RWPE2 (cell line): Measurements from ENCODE around the gene ANKIB1.

Source experiments
- ATAC-seq: fragments of 200-7000 bp; cut with Tn5 transposase; 3 replicates; pipeline ENCODE4 v1.9.1; 2021; ENCODE audit warnings: low read depth
- DNase-seq: peaks from one replicate; pipeline ENCODE4 v3.0.0-alpha.2; 2020; ENCODE audit warnings: low spot score
- H3K27ac ChIP-seq: fragments of 450-650 bp; 2 replicates; pipeline ENCODE4 v1.5.1; 2017; ENCODE audit warnings: mild to moderate bottlenecking; ENCODE audit not compliant: poor library complexity, severe bottlenecking
- H3K27me3 ChIP-seq: fragments of 250-450 bp; sonication (Bioruptor Pico); 2 replicates; pipeline ENCODE4 v1.5.1; 2021; ENCODE audit warnings: mild to moderate bottlenecking, moderate library complexity; ENCODE audit not compliant: insufficient read depth, poor library complexity, severe bottlenecking
- H3K36me3 ChIP-seq: fragments of 250-450 bp; sonication (Bioruptor Pico); 2 replicates; pipeline ENCODE4 v1.5.1; 2020; ENCODE audit warnings: low read depth, mild to moderate bottlenecking, moderate library complexity
- H3K4me1 ChIP-seq: fragments of 250-450 bp; sonication (Bioruptor Pico); 2 replicates; pipeline ENCODE4 v1.5.1; 2021; ENCODE audit warnings: mild to moderate bottlenecking, moderate library complexity; ENCODE audit not compliant: insufficient read depth, poor library complexity, severe bottlenecking
- H3K4me3 ChIP-seq: fragments of 250-450 bp; sonication (Bioruptor Pico); 2 replicates; pipeline ENCODE4 v1.5.1; 2021; ENCODE audit warnings: mild to moderate bottlenecking, moderate library complexity; ENCODE audit not compliant: severe bottlenecking
- H3K9me3 ChIP-seq: fragments of 250-450 bp; sonication (Bioruptor Pico); 2 replicates; pipeline ENCODE4 v1.5.1; 2021; ENCODE audit warnings: mild to moderate bottlenecking, moderate library complexity; ENCODE audit not compliant: severe bottlenecking
- TF ChIP-seq, protein P1 (sequence below): fragments of 450-650 bp; IDR thresholded peaks from one replicate; pipeline ENCODE4 v1.5.1; 2017; ENCODE audit warnings: mild to moderate bottlenecking, moderate library complexity; ENCODE audit not compliant: poor library complexity, severe bottlenecking

ANKIB1 gene

DNA sequence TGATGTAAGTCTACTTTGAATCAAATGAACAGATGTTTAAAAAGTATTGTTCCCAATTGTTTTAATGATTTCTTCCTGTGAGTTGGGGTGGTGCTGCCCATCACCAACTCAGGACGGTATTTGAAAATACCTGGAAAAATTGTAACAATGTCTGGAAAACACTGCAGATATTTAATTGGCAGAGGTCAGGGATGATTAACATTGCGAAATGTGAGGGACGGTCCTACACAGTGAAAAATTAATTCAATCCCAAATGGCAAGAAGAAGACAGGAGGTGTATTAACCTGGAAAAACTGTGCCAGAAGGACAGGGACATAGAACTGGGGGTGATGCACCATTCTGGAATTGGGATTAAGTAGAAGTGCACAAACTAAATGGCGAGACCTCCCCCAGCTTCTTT lies 29.6 kb downstream of the ANKIB1 start:
- DNase-seq, result no peak
- Histone ChIP-seq H3K27ac (no peak overlapping the region), H3K4me3 (no peak overlapping the region), H3K27me3 (no peaks in the 10 kb centered on the region), H3K4me1 (no peaks in the 10 kb centered on the region), H3K36me3 (no peaks in the 10 kb centered on the region), H3K9me3 (no peaks in the 10 kb centered on the region)
- ATAC-seq, result no peak
- TF ChIP-seq, protein P1, sequence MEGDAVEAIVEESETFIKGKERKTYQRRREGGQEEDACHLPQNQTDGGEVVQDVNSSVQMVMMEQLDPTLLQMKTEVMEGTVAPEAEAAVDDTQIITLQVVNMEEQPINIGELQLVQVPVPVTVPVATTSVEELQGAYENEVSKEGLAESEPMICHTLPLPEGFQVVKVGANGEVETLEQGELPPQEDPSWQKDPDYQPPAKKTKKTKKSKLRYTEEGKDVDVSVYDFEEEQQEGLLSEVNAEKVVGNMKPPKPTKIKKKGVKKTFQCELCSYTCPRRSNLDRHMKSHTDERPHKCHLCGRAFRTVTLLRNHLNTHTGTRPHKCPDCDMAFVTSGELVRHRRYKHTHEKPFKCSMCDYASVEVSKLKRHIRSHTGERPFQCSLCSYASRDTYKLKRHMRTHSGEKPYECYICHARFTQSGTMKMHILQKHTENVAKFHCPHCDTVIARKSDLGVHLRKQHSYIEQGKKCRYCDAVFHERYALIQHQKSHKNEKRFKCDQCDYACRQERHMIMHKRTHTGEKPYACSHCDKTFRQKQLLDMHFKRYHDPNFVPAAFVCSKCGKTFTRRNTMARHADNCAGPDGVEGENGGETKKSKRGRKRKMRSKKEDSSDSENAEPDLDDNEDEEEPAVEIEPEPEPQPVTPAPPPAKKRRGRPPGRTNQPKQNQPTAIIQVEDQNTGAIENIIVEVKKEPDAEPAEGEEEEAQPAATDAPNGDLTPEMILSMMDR, result no peak

DNA sequence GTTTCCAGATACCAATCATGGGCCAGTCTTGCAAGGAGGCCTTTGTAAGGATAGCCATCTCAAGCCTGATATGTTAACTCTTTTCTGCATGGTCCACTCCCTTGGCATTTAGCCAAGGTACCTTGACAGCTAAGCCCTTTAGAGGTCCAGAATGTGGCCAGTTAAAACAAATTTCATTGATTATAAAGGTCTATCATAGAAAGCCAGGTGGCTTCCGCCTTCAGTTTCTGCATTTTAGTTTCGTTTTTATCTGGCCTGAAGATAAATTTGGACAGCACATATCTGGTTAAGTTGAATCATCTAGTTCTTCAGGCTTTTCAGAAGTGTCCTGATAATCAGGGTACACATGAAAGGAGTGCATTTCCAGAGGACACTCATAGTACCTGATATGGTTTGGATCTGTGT lies 30.7 kb downstream of the ANKIB1 start:
- ATAC-seq (no peak), DNase-seq (no peak)
- Histone ChIP-seq H3K36me3 (peaks cover 3% of the 10 kb centered on the region; the same call in 1 of the 2 replicates), H3K9me3 (no peaks in the 10 kb centered on the region), H3K4me1 (no peaks in the 10 kb centered on the region), H3K27me3 (no peaks in the 10 kb centered on the region), H3K27ac (no peak overlapping the region), H3K4me3 (no peak overlapping the region)
- TF ChIP-seq, protein P1, result no peak

DNA sequence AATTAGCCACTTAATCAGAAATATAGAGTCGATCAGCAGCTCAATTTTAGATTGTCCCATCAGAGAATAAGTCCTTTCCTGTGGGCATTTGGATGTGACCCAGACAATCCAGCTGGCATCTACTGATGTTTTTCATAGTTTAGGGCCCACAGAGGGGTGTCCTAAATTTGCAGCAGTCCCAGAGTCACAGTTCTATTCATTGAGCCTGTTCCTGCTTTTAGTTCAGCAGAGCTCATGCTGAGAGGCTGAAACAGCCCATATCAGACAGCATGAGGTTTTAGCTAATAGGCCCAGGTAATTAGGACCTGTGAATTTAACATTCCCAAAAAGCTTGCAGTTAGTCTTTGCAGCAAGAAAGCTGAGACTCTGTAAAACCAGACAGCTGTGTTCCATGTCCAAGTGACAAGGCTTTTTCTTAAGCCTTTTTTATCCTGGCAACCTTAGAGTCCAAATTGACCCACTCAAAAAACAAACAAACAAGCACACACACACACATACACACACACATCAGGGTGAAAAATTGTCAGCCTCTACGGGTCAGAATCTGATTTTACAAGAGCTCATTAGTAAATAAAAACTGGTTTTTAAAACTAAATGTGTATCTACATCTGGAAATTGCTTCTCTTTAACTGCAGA lies 33.7 kb downstream of the ANKIB1 start:
- peaks cover 3% of the 10 kb centered on the region; the same call in 1 of the 2 replicates for H3K36me3 ChIP-seq
- no peaks in the 10 kb centered on the region for H3K4me1 ChIP-seq
- TF ChIP-seq, protein P1, result no peak
- DNase-seq, result no peak
- H3K9me3 ChIP-seq, result no peaks in the 10 kb centered on the region
- ATAC-seq, result no peak
- H3K4me3 ChIP-seq, result no peak overlapping the region
- no peak overlapping the region for H3K27ac ChIP-seq
- no peaks in the 10 kb centered on the region for H3K27me3 ChIP-seq

DNA sequence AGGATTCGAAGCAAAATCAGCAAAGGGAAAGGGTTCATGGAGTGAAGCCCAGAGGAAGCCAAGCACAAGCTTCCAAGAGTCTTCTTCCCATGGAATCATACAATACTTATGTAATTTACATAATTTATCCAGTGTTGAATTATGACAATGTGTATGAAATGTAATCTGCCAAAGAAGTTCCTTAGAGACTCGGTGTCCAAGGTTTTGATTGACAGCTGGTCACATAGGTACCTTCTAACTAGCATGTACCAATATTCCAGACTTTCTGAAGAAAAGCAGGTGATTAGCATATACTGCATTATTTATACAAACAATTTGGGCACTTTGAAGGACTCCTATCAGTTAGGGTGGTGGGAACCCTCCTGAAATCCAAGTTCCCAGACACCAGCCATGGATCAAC lies 35.3 kb downstream of the ANKIB1 start:
- H3K27ac ChIP-seq, result no peak overlapping the region
- peaks cover 3% of the 10 kb centered on the region; the same call in 1 of the 2 replicates for H3K36me3 ChIP-seq
- no peaks in the 10 kb centered on the region for H3K4me1 ChIP-seq
- DNase-seq (no peak), ATAC-seq (no peak)
- H3K27me3 ChIP-seq, result no peaks in the 10 kb centered on the region
- H3K9me3 ChIP-seq, result no peaks in the 10 kb centered on the region
- H3K4me3 ChIP-seq, result no peak overlapping the region
- TF ChIP-seq, protein P1, result no peak

DNA sequence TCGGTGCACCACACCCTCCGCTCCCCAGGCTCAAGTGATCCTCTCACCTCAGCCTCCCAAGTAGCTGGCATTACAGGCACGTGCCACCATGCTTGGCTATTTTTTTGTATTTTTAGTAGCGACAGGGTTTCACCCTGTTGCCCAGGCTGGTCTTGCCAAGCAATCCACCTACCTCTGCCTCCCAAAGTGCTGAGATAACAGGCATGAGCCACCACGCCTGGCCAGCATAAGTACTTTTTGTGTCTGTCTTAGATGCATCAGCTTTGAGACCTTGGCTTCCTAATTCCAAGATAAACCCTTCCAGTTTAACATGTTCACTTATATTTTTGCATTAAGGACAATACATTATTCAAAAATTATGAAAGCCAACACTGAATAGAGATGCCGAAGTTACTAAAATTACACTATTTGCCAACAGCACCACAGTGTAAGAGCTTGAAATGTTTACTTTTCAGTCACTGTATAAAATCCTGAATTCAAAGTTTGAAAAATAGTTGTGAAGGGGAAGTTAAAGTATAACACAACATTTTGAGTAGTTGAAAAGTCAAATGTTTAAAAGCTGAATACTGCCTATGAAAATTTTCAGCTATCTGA lies 36.5 kb downstream of the ANKIB1 start:
- H3K4me1 ChIP-seq, result no peaks in the 10 kb centered on the region
- peaks cover 3% of the 10 kb centered on the region; the same call in 1 of the 2 replicates for H3K36me3 ChIP-seq
- no peak for ATAC-seq
- H3K9me3 ChIP-seq, result no peaks in the 10 kb centered on the region
- no peak overlapping the region for H3K27ac ChIP-seq
- TF ChIP-seq, protein P1, result no peak
- H3K27me3 ChIP-seq, result no peaks in the 10 kb centered on the region
- no peak overlapping the region for H3K4me3 ChIP-seq
- DNase-seq, result no peak
